K562 (cell line): ENCODE measurements around the gene TAF9B. TPM values are rescaled to one million over a fixed set of nuclear protein-coding genes. Genes with fewer than 3 reads are reported as not detected.

Experiments used
- ATAC-seq: fragments of 200-7000 bp; cut with Tn5 transposase; 3 replicates; pipeline ENCODE4 v1.9.1; 2020; ENCODE audit warnings: moderate library complexity
- BruUV-seq: library from RNA; stranded (reverse); fragments of 400-500 nt; replicated peaks from 2 replicates; lab custom pipeline; 2021; lab: Mats Ljungman, UMichigan
- CTCF ChIA-PET: fragments of 300-600 bp; formaldehyde crosslinking; extraction: SDS; loops from one replicate; lab custom pipeline; 2021; ENCODE audit warnings: low intra/inter-chr PET ratio; lab: Yijun Ruan, JAX
- POLR2A ChIA-PET: fragments of 300-600, 350-650 bp; sonication (Branson Sonifier 250); formaldehyde crosslinking; extraction: SDS; loops from one replicate; lab custom pipeline; 2021; ENCODE audit warnings: antibody characterized with exemption, inconsistent platforms; lab: Yijun Ruan, JAX
- DNase-seq, 4 experiments: peaks; one replicate each; pipeline versions ENCODE4 v3.0.0 to v3.0.0-alpha.2; 2011 to 2018; ENCODE audit warnings: low spot score in 3 of 4, mixed read lengths in 3 of 4; ENCODE audit errors: extremely low read depth in 1 of 4
- FAIRE-seq: peaks from 2 replicates; lab custom pipeline; 2011; peaks lifted over from hg19 to GRCh38; lab: Jason Lieb, UNC
- H2AFZ ChIP-seq: 2 replicates; pipeline ENCODE4 v1.6.0; 2011; ENCODE audit warnings: low read depth, low read length, control low read depth, inconsistent platforms
- H3K27ac ChIP-seq: fragments of 200-600 bp; 3 replicates; pipeline ENCODE4 v1.8.0; 2011; ENCODE audit warnings: low read depth, mild to moderate bottlenecking, control low read depth, inconsistent platforms, low read length, moderate library complexity, mixed read lengths; ENCODE audit errors: extremely low read depth
- H3K27me3 ChIP-seq, 2 experiments: fragments of 300-600 bp in 1 of 2; 2 replicates in 1 of 2; 3 replicates in 1 of 2; pipeline versions ENCODE4 v1.6.0 to v1.8.0; 2011; ENCODE audit warnings: inconsistent platforms in 2 of 2, low read length in 2 of 2, mild to moderate bottlenecking in 1 of 2, mixed read lengths in 1 of 2, moderate library complexity in 1 of 2; ENCODE audit not compliant: control insufficient read depth in 2 of 2, insufficient read depth in 2 of 2
- H3K36me3 ChIP-seq: fragments of 300-600 bp; 3 replicates; pipeline ENCODE4 v1.8.0; 2011; ENCODE audit warnings: mild to moderate bottlenecking, low read length, inconsistent platforms; ENCODE audit not compliant: control insufficient read depth, insufficient read depth
- H3K4me1 ChIP-seq, 2 experiments: fragments of 200-600 bp in 1 of 2; replicated peaks in 1 of 2; 2 replicates in 1 of 2; 3 replicates in 1 of 2; pipeline versions ENCODE4 v1.5.1 to v1.8.0; 2011; ENCODE audit warnings: inconsistent platforms in 2 of 2, low read length in 2 of 2, mild to moderate bottlenecking in 1 of 2, mixed read lengths in 1 of 2, moderate library complexity in 1 of 2; ENCODE audit not compliant: control insufficient read depth in 2 of 2, insufficient read depth in 2 of 2
- H3K4me2 ChIP-seq: 2 replicates; pipeline ENCODE4 v1.6.1; 2011; ENCODE audit warnings: low read length, control low read depth, inconsistent platforms, mixed read lengths; ENCODE audit not compliant: insufficient read depth
- H3K4me3 ChIP-seq: fragments of 200-600 bp; sonication (generic), shearing (Covaris generic); 2 replicates; pipeline ENCODE4 v1.5.1; 2016; ENCODE audit warnings: control low read depth, inconsistent platforms
- H3K79me2 ChIP-seq: fragments of 200-600 bp; 3 replicates; pipeline ENCODE4 v1.8.0; 2011; ENCODE audit warnings: low read length, inconsistent platforms; ENCODE audit not compliant: control insufficient read depth, insufficient read depth
- H3K9ac ChIP-seq, 2 experiments: 2 replicates each; pipeline versions ENCODE4 v1.6.0 to v1.6.1; 2011; ENCODE audit warnings: low read depth in 2 of 2, low read length in 2 of 2, control low read depth in 1 of 2, inconsistent platforms in 1 of 2, mild to moderate bottlenecking in 1 of 2, mixed read lengths in 1 of 2; ENCODE audit not compliant: insufficient read depth in 1 of 2
- H3K9me1 ChIP-seq: one replicate; pipeline ENCODE4 v1.6.0; 2011; ENCODE audit warnings: inconsistent platforms, mild to moderate bottlenecking, low read length, moderate library complexity; ENCODE audit not compliant: control insufficient read depth, insufficient read depth
- H3K9me3 ChIP-seq: replicated peaks from 2 replicates; pipeline ENCODE4 v1.5.1; 2011; ENCODE audit warnings: low read depth, low read length, inconsistent platforms; ENCODE audit not compliant: control insufficient read depth, insufficient read depth
- H4K20me1 ChIP-seq: replicated peaks from 2 replicates; pipeline ENCODE4 v1.6.1; 2011; ENCODE audit warnings: low read length, inconsistent platforms, mixed read lengths; ENCODE audit not compliant: control insufficient read depth, insufficient read depth
- CBX2 ChIP-seq: fragments of 200-600 bp; sonication (generic); IDR thresholded peaks from one replicate; pipeline ENCODE4 v1.6.1; 2012; ENCODE audit warnings: mild to moderate bottlenecking, low read length, inconsistent platforms; ENCODE audit not compliant: insufficient read depth, poor library complexity, severe bottlenecking
- ELF4 ChIP-seq: fragments of 450-650 bp; formaldehyde crosslinking; IDR thresholded peaks from 2 replicates; pipeline ENCODE4 v1.4.0; 2022; ENCODE audit warnings: missing genetic modification characterization
- FOXK2 ChIP-seq, 2 experiments: fragments of 450-650 bp; IDR thresholded peaks in 1 of 2; conservative IDR thresholded peaks in 1 of 2; 2 replicates each; pipeline ENCODE4 v1.6.1; 2016; ENCODE audit warnings: low read depth in 2 of 2, mild to moderate bottlenecking in 1 of 2
- HMBOX1 ChIP-seq: sonication (generic); IDR thresholded peaks from 2 replicates; pipeline ENCODE4 v1.6.1; 2016
- STAG1 ChIP-seq: sonication (generic); formaldehyde crosslinking; IDR thresholded peaks from 2 replicates; pipeline ENCODE4 v1.5.0; 2020; ENCODE audit warnings: missing genetic modification reagents, borderline replicate concordance
- STAT5A ChIP-seq: IDR thresholded peaks from 2 replicates; pipeline ENCODE4 v1.6.1; 2012; ENCODE audit warnings: low read length, inconsistent platforms, borderline replicate concordance
- TFE3 ChIP-seq: fragments of 450-650 bp; formaldehyde crosslinking; IDR thresholded peaks from 2 replicates; pipeline ENCODE4 v1.4.0; 2020; ENCODE audit warnings: mild to moderate bottlenecking, mixed read lengths
- ZNF507 ChIP-seq: conservative IDR thresholded peaks from 2 replicates; pipeline ENCODE4 v1.6.1; 2017; ENCODE audit warnings: missing genetic modification characterization, missing compliant biosample characterization
- ZNF699 ChIP-seq: fragments of 250-450 bp; sonication (Bioruptor Pico); IDR thresholded peaks from 2 replicates; pipeline ENCODE4 v1.8.0; 2021; ENCODE audit warnings: mild to moderate bottlenecking, moderate library complexity; ENCODE audit not compliant: insufficient replicate concordance
- WGBS: fragments of 100-300 bp; shearing (Covaris generic); methylation state at CpG from one replicate; pipeline ENCODE4 v1.1.6; 2016; ENCODE audit warnings: low coverage, mixed read lengths; ENCODE audit not compliant: insufficient coverage; ENCODE audit errors: missing lambda C conversion rate; 5-methylcytosine and 5-hydroxymethylcytosine counted together
- in situ Hi-C: fragments of 300-500 bp; cut with MboI; formaldehyde crosslinking; loops from 4 replicates; pipeline ENCODE4 v1.15.0; 2018; ENCODE audit warnings: inconsistent platforms, mixed read lengths
- intact Hi-C: fragments of 100-400 bp; cut with micrococcal nuclease; formaldehyde crosslinking; loops from 2 replicates; pipeline ENCODE4 v1.14.2; 2022
- polyA plus RNA-seq, 8 experiments: library from polyadenylated mRNA; depleted of rRNA in 4 of 8; stranded (reverse) in 5 of 8; unstranded in 3 of 8; fragments of >200 nt; fragmentation: Nextera tagmentation in 2 of 8; fragmentation: Illumina TruSeq in 1 of 8; extraction: Ambion mirVana in 2 of 8; extraction: Trizol in 1 of 8; gene quantifications; 2 replicates each; pipeline versions ENCODE4 v1.2.1 to v1.2.3, GENCODE V29; 2011 to 2014; ENCODE audit warnings: inconsistent platforms in 1 of 8, missing spikeins in 1 of 8
- total RNA-seq, 7 experiments: library from RNA; depleted of rRNA in 6 of 7; stranded (reverse); fragments of >200 nt in 6 of 7; fragmentation: Illumina TruSeq in 2 of 7; extraction: Trizol in 2 of 7; gene quantifications; 2 replicates each; pipeline versions ENCODE4 v1.2.1 to v1.2.3, GENCODE V29; 2011 to 2021; ENCODE audit warnings: low replicate concordance in 1 of 7
- TF ChIP-seq, protein P1 (sequence below), 2 experiments: IDR thresholded peaks; 2 replicates each; pipeline ENCODE4 v1.6.1; 2012; ENCODE audit warnings: improper control_type of control experiment in 2 of 2, low read depth in 2 of 2, low read length in 2 of 2, borderline replicate concordance in 1 of 2
- TF ChIP-seq, protein P2 (sequence below): fragments of 450-650 bp; IDR thresholded peaks from 2 replicates; pipeline ENCODE4 v1.6.1; 2016; ENCODE audit warnings: missing biosample characterization, missing genetic modification characterization

TAF9B gene
- total and polyA plus RNA-seq, 9 of the 15 experiments (the other 6 are each of a cell fraction or from before 2014, with no cell fraction given) = 10.9 to 42.1 (median 20.8) TPM

DNA sequence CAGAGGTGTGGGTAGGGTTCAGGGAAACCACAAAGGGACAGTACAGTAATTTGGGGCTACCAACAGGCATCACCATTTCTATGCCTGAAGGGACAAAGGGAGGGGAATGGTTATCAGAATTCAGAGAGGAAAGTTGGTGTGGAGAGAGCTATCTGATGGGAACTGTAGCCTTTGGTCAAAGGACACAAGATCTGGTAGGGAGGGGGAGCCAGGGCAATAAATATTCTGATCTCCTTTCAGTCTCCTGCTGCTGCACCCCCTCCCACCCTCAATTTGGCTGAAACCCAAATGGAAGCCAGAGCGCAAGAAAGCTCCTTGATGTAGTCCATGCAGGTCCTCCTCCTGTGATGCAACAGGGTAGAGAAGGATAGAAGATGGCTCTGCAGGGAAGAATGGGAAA lies 20.8 kb downstream of the TAF9B start (continued):
- TF ChIP-seq, protein P1, sequence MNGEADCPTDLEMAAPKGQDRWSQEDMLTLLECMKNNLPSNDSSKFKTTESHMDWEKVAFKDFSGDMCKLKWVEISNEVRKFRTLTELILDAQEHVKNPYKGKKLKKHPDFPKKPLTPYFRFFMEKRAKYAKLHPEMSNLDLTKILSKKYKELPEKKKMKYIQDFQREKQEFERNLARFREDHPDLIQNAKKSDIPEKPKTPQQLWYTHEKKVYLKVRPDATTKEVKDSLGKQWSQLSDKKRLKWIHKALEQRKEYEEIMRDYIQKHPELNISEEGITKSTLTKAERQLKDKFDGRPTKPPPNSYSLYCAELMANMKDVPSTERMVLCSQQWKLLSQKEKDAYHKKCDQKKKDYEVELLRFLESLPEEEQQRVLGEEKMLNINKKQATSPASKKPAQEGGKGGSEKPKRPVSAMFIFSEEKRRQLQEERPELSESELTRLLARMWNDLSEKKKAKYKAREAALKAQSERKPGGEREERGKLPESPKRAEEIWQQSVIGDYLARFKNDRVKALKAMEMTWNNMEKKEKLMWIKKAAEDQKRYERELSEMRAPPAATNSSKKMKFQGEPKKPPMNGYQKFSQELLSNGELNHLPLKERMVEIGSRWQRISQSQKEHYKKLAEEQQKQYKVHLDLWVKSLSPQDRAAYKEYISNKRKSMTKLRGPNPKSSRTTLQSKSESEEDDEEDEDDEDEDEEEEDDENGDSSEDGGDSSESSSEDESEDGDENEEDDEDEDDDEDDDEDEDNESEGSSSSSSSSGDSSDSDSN (IDR thresholded peaks at IDR 0.05; ENCODE audit: borderline replicate concordance in 1 of 2, low read depth in 2 of 2, low read length in 2 of 2) = no peak
- no peak for TF ChIP-seq CBX2
- no peak for TF ChIP-seq TFE3 (CRISPR knock-in tag)
- TF ChIP-seq ZNF507 (tag) = no peak
- TF ChIP-seq ZNF699 (CRISPR knock-in tag) = no peak

DNA sequence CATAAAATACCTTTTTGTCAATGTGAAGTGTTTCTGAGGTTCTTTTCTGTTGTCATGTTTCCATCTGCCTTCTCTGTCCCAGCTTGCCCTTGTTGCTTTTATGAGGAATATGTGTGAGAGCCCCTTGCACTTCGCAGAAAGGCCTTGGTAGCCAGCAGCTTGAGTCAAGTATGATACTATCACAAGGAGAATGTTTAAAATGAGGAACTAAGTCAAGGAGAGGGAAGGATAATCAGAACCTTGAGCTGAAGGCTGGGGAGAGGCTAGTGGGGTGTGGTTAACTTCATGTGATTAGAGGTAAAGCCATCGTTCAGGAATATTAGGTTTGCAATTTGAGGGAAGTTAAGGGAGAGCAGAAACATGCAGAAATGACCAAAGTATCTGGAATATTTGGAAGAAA lies 22.7 kb downstream of the TAF9B start:
- 30% methylated on average over 2 of the region's 2 CpGs for WGBS
- peak; percentile 48 for ATAC-seq
- Histone ChIP-seq H2AFZ (no peak overlapping the region), H3K9me1 (peaks cover 2% of the 10 kb centered on the region), H3K9ac (no peak overlapping the region), H3K79me2 (peaks cover 95% of the 10 kb centered on the region), H3K27ac (no peak overlapping the region), H3K4me2 (no peak overlapping the region), H4K20me1 (peaks cover 35% of the 10 kb centered on the region), H3K36me3 (peaks cover 97% of the 10 kb centered on the region), H3K27me3 (no peaks in the 10 kb centered on the region), H3K4me1 (peaks cover 0 to 10% of the 10 kb centered on the region in 2 experiments; a peak in 2 of 5 replicates)
- CTCF ChIA-PET = no interaction called here
- no peak for FAIRE-seq
- in situ Hi-C loops = no loop called here
- POLR2A ChIA-PET = interaction anchor here (1.0 to 1.3 kb wide), 2 partner anchors 12 to 13 kb away, joined by 3 to 4 read pairs; partner anchors contain the start of gene PGK1
- DNase-seq = no peak
- TF ChIP-seq, protein P2, sequence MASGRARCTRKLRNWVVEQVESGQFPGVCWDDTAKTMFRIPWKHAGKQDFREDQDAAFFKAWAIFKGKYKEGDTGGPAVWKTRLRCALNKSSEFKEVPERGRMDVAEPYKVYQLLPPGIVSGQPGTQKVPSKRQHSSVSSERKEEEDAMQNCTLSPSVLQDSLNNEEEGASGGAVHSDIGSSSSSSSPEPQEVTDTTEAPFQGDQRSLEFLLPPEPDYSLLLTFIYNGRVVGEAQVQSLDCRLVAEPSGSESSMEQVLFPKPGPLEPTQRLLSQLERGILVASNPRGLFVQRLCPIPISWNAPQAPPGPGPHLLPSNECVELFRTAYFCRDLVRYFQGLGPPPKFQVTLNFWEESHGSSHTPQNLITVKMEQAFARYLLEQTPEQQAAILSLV = no peak
- TF ChIP-seq STAG1 (CRISPR knock-in tag) (no peak), HMBOX1 (peak; percentile 50; the same call in 1 of the 2 replicates), FOXK2 (conservative IDR thresholded peaks at IDR 0.05 in 1 of 2, IDR thresholded peaks at IDR 0.05 in 1 of 2; ENCODE audit: low read depth in 2 of 2) (no peak), ELF4 (CRISPR knock-in tag) (no peak), STAT5A (no peak)
- TF ChIP-seq, all 486 proteins: peak for 1
- no TSS peak for BruUV-seq
- Histone ChIP-seq H3K4me3 (no peak overlapping the region), H3K9me3 (no peaks in the 10 kb centered on the region)
- intact Hi-C loops = no loop called here
